ENCODE measurements around the gene GNB1. TPM values are rescaled to one million over a fixed set of nuclear protein-coding genes. Genes with fewer than 3 reads are reported as not detected.

The GNB1 gene
- total RNA-seq, 1 experiment from 2014 or later, result 137 TPM

- DNase-seq (ENCODE audit: low read depth), result no peak
These were observed 19.9 kb upstream of the GNB1 start for GRCh38 chr1:1910651-1911331.

GRCh38 chr1:1910033-1910465 is 19.2 kb upstream of the GNB1 start:
- DNase-seq (ENCODE audit: low read depth), result no peak

- DNase-seq (ENCODE audit: low read depth), result peak; percentile 29
These were observed 17.6 kb upstream of the GNB1 start for GRCh38 chr1:1908506-1908791.

GRCh38 chr1:1907098-1907736 is 16.3 kb upstream of the GNB1 start:
- no peak for DNase-seq (ENCODE audit: low read depth)

GRCh38 chr1:1906185-1907097 is 15.6 kb upstream of the GNB1 start:
- peak; percentile 83 for DNase-seq (ENCODE audit: low read depth)

- DNase-seq (ENCODE audit: low read depth), result no peak
These were observed 12.3 kb upstream of the GNB1 start for GRCh38 chr1:1903224-1903623.

DNA sequence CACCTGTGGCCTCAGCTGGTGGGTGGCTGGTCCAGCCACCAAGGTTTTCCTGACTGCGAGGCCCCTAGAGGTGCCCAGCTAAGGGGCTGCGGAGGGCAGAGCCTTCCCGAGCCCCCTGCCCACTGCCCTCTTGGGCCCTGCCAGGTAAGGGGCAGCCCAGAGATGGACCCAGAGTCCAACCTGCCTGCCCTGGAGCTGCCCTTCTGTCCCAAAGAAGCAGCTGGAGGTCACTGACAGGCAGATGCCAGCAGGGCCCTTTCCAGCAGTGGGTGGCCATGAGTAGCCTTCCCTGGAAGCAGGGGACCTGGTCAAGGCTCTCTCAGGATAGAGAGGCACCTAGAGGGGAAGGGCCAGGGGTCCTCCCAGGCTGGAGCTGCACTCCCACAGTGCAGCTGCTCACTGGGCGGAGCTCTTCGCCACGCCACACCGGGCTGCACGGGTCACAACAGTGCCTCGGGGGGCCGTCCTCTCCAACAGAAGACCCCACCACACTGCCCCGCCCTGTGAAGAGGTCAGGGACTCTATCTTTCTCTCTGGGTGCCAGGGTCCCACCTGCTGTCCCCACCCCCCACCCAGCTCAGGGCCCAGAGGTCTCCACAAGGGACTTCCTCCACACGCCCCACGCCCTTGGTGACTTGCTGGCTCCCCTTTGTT is 10.9 kb upstream of the GNB1 start:
- DNase-seq (ENCODE audit: low read depth), result no peak

DNA sequence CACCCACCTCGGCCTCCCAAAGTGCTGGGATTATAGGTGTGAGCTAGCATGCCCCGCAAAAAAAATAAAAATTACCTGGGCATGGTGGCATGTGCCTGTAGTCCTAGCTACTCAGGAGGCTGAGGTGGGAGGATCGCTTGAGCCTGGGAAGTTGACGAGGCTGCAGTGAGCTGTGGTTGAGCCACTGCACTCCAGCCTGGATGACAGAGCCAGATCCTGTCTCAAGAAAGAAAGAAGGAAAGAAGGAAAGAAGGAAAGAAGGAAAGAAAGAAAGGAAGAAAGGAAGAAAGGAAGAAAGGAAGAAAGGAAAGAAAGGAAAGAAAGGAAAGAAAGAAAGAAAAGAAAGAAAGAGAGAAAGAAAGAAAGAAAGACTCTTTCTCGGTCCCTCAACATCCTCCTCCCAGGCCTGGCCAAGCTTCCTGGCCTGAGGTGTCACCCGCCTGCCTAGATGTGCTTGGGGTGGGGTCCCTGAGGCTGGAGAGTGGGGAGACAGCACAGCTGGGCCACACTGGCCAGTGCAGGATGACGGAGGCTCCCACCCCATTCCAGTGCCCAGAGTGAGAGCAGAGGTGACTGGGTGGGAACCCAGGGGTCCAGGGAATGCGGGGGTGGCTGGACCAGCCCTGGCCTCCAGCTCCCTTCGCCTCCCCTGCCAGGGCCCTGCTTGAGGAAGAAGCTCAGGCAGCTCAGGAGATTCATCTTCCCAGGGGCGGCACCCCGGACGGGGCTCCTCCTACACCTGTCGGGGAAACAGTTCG is 10.2 kb upstream of the GNB1 start:
- DNase-seq (ENCODE audit: low read depth), result no peak

- DNase-seq (ENCODE audit: low read depth), result no peak
These were observed 9.1 kb upstream of the GNB1 start for GRCh38 chr1:1899967-1900327.

- no peak for DNase-seq (ENCODE audit: low read depth)
These were observed 8.5 kb upstream of the GNB1 start for GRCh38 chr1:1899266-1899966.

GRCh38 chr1:1898246-1898933 is 7.5 kb upstream of the GNB1 start:
- no peak for DNase-seq (ENCODE audit: low read depth)

- no peak for DNase-seq (ENCODE audit: low read depth)
These were observed 4.8 kb upstream of the GNB1 start for GRCh38 chr1:1895456-1896336.

DNA sequence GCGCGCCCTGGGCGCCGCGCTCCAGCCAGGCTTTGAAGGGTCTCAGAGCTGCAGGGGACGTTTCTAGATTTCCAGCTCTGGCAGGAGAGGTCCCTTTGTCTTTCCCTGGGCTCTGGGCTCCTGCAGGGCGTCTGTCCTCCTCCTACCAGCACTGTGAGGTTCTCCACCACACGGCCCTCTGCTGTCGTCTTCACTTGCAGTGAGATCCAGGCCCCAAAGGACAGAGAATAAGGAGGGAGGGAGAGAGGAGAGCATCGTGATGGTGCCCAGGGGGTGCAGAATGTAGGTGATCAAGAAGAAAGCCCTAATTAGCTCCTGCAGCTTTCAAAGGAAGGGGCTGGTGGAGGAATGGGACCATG is 4.2 kb upstream of the GNB1 start:
- DNase-seq (ENCODE audit: low read depth), result no peak

DNA sequence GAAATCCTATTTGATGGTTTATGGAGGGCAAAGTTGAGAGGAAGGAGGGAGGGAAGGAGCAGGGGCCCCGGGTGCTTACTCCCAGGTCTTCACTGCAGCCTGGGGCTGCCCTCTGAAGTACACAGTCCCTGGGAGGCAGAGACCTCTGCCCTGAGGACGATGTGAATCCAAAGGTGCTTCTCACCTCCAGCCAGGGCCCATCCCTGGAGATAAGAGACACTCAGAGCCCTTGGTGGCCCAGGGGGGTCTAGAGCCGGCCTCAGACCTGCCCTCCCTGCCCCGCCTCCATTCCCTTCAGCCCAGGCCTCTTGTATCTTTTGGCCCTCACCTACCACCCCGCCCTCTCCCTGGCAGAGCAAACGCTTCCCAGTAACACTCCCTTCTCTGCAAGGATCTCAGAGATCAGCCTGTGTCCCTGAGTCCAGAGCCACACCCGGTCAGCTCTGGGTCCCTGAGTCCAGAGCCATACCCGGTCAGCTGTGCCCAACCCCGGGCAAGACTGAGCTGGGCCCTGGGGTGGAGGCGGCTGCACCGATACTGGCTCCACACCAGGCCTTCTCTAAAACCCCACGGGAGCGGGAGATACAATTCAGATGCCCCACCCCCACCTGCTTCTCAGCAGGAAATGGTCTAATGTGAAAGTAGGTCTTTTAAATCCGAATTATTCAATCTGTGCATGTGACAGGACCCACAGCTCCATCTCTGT is 3.6 kb upstream of the GNB1 start:
- no peak for DNase-seq (ENCODE audit: low read depth)

- no peak for DNase-seq (ENCODE audit: low read depth)
These were observed 3.1 kb upstream of the GNB1 start for GRCh38 chr1:1893997-1894353.

DNA sequence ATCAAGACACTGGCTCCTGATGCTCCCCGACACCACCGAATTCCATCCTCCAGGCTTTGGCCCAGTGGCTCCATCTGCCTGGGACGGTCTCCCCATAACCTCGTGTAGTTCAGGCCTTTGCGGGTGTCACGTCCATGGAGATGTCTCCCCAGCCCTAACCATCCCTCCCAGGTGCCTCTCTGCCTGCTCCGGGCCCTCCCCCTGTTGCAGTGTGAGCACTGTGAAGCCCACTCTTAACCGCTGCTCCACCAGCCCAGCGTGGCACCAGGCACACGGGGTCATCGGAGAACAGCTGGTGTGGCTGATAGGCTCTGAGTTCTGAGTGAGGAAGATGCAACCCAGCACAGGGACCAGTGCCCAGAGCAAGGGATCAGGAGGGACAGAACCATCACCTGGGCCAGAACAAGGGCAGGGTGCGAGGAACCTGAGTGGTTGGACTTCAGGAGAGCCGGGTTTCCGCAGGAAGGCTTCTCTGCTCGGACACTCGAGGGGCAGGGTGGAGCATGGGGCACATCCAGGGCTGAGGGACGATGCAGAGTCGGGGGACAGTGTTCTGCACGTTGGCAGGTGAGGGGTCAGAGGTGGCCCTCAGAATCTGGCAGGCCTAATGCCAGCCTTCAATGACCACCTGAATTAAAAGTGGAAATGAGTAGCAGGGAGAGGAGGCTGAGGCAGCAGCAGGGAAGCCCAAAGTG is 2.6 kb upstream of the GNB1 start:
- no peak for DNase-seq (ENCODE audit: low read depth)

DNA sequence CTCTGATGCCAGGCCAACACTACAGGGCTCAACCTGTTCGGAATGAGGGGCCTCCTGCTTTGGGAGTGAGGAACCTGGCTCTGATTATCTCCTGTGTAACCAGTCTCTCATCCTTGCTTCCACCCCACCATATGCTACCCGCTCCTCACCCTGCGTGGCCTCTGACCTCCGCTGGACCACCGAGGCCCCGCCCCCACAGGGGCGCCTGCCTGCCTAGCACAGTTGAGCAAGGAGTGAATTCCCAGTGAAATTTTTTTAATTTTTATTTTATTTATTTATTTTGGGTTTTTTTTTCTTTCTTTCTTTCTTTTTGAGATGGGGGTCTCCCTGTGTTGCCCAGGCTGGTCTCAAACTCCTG is 1.9 kb upstream of the GNB1 start:
- DNase-seq (ENCODE audit: low read depth), result no peak

- DNase-seq (ENCODE audit: low read depth), result no peak
These were observed 1.3 kb upstream of the GNB1 start for GRCh38 chr1:1892079-1892762.

All from M059J (cell line).